NCI-H345 treated with DMSO at 0.1 percent for 48 hours (cell line): Measurements from ENCODE around the gene OPRL1.

Experiments used
- DNase-seq: peaks from one replicate; lab custom pipeline; 2025; ENCODE audit not compliant: unreplicated experiment; lab: John Stamatoyannopoulos, UW

The OPRL1 gene

DNA sequence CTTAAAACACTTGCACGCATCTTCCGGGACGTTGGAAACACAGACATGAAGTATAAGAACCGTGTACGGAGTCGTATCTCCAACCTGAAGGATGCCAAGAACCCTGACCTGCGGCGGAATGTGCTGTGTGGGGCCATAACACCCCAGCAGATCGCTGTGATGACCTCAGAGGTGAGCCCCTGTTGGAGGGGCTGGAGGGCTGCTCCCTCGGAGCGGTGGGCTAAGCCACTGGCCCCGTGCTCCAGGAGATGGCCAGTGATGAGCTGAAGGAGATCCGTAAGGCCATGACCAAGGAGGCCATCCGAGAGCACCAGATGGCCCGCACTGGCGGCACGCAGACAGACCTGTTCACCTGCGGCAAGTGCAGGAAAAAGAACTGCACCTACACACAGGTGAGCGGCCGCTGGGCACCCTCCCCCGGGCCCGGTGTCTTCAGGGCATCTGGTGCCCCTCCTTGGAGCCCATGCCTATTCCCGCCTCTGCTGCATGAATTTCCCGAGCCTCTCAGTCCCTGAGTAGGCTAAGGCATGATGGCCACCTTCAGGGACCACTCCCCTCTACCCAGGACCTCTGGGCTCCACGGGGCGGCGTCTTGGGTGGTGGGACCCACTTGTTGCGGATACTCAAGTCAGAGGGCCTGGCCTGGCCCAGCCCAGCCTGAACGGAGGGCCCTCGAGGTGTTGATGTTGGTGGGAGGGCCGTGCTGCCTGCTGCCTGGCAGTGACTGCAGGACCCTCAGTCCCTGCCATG, 9.5 kb upstream of the OPRL1 start:
- no peak for DNase-seq

DNA sequence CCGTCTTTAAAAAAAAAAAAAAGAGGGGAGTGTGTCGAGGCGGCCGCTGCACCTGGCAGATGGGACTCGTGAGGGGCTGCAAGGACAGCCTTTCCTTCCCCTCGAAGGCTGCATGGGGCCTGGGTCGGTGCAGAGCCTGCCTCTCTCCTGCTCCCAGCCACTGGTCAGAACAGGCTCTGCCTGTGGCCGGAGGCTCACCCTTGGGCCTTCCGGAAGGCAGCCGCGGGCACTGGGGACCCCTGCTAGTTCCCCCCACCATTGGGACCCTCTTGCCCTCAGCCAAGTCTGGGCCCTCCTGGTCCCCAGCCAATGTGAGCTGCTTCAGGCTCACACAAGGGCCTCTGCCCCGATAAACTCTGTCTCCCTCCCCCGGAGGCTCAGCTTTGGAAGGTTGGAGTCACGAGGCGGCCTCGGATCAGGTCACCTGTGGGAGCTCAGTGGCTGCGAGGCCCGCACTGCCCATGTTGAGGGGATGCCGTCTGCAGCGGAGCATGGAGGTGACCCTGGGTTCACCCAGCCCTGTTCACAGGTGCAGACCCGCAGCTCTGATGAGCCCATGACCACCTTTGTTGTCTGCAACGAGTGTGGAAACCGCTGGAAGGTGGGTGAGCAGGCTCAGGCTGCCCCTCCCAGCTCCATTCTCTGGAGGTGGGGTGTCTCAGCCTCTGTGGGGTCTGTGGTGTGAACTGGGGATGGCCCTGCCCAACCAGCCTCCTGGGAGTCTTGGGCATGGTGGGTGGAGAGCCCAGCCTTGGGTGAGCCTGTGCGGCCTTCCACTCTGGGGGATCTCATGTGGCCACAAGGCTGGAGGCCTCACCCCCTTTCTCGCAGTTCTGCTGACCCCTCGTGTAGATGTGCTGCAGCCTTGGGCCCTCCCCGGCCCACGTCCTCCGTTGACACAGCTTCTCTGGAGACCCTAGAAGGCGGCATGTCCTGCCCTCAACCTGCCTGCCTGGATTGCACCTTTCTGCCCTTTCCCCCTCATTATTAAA, 8.2 kb upstream of the OPRL1 start:
- DNase-seq, result no peak

DNA sequence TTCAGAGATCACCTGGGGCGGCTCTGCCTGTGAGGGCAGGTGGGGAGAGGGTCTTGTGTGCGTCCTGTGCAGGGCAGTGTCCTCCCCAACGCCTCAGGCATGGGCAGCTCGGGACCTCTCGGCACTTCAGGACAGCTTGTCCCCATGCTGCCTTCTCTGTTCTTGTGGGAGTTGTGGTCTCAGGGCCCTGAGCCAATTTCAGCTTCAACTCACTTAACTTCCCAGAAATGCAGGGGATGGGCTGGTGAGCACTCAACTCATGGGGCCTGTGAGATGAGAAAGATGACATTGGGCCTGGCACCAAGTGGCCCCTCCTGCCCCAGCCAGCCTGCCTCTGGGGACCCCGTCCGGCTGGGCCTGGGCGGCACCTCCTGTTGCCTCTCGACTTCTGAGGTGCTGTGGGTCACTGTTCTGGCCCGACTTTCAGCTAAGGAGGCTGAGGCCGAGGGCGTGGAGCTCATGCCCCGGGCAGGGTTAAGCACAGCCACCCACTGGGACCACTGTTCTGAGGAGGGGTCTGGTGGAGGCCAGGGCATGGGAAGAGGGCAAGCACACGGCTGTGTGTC, 7.3 kb upstream of the OPRL1 start:
- no peak for DNase-seq

DNA sequence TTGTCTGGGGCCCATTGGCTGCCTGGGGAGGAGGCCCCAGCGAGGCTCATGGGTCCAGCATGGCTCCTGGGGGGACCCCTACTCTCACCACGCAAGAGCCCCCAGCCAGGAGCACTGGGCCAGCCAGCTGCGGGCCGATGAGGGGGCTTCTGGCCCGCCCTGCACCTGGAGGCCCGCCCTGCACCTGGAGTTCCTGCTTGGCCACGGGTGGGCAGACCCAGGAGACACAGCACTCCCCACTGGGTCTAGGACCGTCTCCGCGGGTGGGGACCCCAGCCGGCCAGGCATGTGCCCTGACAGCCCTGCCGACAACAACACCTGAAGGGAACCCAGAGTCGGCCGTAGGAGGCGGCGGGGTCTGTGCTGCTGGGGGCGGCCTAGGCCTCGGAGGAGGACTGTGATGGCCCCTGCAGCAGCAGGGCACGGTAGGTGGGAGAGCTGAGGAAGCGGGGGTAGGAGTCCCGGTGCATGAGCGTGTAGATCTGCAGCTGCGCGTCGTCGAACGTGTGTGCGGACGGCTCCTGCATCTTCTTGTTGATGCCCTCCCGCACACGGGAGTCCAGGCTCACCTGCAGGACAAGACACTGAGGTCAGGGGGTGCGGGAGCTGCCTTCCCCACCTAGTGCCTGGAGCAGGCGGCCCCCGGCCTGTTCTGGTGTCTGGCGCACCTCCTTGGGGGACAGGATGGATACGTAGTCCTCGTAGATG, 6.3 kb upstream of the OPRL1 start:
- DNase-seq, result no peak

DNA sequence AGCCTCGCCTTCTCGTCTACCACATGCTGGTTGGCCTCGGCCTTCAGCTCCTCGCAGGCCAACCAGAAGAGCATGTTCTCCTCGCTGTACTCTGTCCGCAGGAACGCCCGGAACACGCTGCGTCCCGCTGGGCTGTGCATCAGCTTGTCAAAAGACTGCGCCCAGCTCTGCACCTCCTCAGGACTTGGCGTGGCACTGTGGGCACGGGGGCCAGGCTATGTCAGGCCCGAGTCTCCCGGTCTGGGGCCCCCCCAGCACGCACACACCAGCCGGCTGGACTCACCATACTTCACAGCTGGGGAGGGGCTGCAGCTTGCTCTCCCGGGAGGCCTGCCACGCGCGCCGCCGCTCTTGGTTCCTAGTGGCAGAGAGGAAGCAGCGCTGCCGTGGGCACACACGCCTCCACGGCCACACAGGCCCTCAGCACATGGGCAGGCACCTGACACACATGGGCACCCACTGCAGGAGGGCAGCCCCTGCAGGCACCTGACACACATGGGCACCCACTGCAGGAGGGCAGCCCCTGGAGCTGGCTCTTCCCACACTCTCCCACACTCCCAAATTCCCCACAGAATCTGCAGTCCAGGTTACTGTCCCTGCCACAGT, 5.6 kb upstream of the OPRL1 start:
- no peak for DNase-seq

DNA sequence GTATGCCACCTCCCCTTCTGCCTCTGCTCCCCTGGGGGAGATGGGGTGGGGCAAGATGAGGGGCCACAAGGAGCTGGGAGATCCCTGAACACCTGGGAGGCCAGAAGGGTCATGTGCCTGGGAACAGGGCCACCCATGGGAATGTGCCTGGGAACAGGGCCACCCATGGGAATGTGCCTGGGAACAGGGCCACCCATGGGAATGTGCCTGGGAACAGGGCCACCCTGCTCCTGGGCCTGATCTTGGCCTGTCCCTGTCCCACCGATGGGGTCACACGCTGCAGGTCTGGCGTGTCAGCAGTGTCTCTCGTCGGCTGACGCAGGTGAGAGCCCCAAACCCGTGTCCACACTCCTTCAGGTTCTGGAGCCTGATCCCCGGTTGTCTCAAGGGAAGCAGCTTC, 4.9 kb upstream of the OPRL1 start:
- no peak for DNase-seq

DNA sequence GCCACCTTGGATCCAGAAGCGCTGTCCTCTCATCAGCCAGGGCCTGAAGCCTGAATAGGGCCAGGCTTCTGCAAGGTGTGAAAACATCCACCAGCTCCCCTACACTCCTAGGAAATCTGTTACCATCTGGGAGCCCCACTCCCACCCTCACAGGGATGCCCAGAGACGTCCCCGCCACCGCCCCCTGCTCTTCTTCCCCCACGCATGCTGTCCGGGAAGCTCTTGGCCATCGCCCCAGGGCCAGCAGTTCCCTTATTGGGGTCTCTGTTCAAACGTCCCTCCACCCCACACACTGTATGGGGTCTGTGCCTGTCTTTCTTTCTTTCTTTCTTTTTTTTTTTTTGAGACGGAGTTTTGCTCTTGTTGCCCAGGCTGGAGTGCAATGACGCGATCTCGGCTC, 4.3 kb upstream of the OPRL1 start:
- DNase-seq, result no peak

DNA sequence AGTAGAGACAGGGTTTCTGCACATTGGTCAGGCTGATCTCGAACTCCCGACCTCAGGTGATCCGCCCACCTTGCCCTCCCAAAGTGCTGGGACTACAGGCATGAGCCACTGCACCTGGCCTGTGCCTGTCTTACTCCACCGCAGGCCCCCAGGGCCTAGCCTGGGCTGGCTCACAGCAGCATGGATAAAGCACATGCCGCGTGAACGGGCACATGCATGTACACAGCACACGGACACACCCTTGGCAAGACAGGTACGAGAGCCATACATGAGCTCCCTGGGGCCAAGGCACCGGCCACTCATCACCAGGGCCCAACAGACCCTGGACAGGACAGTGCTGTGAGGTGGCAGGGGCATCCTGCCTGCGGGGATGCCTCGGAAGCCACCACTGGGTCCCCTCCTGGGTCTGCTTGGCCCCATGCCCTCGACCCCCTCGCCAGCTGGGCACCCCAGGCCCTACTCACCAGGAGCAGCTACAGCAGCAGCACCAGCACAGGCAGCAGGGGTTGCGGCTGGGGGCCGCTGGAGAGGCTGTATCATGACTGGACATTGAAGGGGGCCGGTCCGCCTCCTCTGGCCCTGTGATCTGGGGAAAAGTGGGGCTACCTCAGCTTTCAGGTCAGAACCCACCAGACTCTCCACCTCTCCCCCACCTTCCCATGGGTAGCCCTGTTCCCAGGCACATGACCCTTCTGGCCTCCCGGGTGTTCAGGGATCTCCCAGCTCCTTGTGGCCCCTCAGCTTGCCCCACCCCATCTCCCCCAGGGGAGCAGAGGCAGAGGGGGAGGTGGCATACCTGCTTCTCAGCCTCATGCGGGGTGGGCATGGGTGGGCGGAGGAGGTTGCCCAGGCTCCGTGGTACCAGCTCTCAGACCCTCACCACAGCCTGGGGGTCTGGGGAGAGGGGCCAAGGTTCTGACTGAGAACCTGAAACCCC, 3.6 kb upstream of the OPRL1 start:
- DNase-seq, result no peak

DNA sequence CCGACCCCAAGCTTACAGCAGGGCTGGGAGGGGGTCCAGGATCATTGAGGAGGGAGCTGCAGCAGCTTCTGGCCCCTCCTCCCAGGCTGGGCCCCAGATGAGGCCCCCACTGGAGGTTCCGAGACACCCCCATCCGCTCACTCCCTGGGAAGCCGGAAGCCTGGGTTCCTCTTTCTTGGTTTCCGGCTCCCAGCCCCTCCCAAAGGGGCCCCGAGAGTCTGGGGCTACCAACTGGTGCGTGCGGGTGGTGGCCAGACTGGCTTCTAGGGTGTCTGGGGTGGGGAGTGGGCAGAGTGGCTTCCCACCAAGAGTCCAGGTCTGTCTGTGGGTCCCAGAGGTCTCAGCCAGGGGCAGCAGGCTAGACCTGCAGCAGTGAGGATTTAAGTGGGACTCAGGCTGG, 2.8 kb upstream of the OPRL1 start:
- DNase-seq, result no peak

DNA sequence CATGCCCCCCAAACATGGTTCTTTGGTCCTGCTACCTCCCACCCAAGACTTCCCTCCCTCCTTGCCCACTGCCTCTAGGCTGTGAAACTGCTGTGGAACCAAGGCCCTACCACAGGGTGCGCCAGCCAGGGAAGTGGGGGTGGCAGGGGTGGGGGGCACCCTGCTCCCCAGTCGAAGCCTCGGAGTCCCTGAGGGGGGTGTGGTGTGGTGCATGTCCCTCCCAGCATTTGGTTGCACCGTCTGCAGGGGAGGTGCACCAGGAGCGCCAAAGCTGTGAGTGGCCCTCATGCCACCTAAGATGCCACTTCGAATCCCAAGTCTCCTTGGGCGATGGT, 2.4 kb upstream of the OPRL1 start:
- no peak for DNase-seq

DNA sequence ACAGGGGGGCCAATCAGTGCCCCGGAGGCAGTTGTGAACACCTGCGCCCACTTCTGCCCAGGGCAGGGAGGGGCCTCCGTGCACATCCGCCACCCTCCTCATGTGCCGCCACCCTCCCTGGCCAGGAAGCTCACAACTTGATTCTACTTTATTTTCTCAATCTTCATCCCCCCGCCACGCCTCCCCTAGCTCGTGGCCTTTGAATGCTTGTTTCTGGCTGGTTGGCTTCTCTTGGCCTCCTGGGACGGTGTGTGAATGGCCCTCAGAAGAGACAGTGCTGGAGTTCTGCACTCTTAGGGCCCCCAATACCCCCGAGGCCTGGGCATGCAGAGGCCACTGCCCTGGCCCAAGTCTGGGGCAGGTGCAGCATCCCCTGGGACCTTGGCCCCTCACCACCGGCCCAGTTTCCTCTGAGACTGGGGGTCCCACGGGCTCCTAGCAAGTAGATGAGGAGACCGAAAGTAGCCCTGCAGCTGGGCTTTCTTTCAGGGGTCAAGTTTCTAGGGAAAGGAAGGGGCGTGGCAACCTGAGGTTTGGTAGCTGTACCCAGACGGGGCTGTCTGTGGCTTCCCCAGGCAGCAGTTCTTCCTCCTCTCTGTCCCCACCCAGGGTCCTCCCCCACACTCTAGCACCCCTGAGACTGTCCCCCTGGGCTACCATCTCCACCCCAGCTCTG, 1.9 kb upstream of the OPRL1 start:
- DNase-seq, result no peak

DNA sequence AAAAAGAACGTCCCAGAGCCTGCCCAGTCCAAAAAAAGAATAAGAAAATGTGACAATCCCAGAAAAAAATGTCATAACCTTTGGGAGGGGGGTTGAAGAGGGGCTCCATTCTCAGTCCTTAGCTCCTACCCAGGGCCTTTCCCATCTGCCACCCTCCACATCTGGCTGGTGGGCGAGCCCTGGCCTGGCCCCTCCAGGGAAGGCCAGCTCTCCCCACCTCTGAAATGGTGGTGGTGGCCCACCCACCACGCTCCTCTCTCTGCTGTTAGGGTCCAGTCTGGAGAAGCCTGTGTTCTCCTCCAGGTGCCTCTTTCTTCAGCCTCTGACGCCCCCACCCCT, 979 bp upstream of the OPRL1 start:
- DNase-seq, result no peak

DNA sequence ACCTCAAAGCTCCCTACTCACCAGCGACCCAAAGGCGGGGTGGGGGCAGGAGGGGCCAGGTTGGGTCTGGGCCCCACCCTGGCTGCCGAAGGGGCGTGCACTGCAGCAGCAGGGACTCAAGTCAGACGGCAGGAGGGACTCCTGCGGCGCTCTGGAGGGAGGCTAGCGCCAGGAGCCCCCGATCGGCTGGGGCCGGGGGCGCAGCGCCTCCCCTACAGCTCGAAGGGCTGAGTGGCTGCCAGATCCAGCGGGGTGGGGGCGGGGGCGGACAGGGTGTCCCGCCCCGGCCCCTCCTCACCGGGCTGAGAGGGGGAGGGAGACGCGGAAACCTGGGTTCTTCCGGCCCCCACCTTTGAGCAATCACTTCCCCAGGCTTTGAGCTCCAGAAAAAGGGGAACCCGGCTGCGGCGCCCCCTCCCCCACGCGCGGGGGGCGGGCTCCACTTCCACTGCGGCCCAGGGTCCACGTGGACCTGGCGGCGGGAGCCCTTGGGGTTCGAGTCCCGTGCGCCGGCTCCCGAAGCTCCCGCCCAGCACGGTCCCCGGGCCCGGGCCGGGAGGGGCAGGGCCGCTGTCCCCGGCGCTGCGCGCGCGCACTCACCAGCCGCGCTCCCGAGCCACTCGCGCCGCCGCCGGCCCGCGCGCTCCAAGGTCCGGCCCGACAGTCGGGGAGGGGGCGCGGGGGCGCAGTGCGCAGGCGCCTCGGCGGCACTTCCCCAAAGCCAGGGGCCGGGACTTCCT, 439 bp upstream of the OPRL1 start, which contains the start of gene RGS19:
Gene RGS19 (minus strand): TSS at position 246 of the 740 bp plus-strand sequence. CDS start 2,632 bp downstream, outside the sequence.
- DNase-seq, result no peak

DNA sequence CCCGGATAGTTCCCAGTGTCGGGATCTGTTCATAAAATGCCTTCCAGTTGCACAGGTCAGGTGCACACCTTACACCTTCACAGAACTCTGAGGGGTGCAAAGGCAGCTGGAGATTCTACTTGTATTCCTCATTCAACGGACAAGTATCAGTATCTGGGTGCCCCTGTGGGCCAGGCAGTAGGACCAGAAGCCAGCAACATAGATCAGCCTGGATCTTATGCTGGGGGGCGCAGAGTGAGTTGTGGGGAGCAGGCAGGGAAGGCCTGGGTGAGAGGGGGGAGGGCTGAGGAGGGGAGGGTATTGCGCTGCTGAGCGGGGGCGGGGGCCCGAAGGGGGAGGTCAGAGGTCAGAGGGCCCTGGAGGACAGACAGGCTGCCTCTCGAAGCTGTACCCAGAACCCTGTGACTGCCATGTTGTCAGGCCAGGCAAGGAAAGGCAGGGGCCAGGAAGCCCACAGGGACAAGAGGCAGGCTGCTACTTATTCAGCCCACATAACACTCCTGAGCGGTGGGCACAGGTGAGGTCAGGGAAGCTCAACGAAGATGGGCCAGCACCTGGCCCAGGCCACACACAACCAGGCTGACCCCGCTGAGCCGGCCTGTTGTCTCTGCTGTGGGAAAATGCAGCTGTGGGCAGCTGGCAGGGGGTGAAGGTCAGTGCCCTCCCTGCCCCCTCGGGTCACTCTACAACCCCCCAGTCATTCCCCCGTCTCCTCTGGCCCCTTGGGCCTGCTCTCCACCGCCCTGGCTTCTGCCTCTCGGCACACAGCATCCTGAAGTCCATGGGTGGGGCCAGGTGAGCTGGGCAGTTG, 1.1 kb downstream of the OPRL1 start:
- DNase-seq, result no peak

DNA sequence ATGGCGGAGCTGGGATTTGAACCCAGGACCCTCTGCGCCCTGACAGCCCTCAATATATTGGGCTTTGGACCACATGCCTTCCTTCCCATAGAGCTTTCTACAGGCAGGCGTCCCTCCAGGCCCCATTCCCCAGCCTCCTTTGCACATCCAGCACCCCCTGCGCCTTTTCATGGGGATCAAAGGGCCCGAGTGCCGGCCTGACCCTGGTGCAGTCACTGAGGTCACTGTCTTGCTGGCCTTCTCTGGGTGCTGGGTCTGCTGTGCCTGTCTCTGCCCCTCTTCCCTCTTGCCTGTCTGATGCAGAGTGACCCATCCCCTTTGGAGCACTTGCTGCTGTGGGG, 1.7 kb downstream of the OPRL1 start:
- no peak for DNase-seq

DNA sequence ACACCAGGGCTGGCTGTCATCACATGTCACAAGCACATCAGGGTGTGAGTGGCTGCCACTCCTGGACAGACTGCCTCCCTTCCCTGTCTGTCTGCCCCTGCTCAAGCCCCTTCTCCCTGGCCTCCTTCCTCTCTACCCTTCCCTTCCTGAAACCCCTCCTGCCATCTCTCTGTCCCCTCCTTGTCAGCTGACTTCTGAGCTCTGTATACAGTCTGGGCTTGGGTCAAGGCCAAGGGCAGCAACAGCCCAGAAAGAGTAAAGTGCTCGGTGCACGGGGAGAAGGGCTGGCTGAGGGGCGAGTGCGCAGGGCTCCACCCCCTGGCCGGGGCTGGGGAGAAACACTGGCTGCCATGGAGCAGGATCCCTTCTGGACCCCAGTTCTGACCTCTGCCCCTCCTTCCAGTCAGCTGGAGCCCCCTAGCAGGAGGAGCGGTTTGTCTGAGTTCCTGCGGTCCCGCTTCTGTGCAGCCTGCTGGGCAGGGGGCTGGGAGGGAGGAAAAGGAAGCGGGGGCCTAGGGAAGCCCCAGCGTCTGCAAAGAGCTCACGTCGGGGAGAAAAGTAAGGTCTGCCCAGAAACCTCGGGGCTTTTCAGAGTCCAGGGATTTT, 2.3 kb downstream of the OPRL1 start:
- no peak for DNase-seq

DNA sequence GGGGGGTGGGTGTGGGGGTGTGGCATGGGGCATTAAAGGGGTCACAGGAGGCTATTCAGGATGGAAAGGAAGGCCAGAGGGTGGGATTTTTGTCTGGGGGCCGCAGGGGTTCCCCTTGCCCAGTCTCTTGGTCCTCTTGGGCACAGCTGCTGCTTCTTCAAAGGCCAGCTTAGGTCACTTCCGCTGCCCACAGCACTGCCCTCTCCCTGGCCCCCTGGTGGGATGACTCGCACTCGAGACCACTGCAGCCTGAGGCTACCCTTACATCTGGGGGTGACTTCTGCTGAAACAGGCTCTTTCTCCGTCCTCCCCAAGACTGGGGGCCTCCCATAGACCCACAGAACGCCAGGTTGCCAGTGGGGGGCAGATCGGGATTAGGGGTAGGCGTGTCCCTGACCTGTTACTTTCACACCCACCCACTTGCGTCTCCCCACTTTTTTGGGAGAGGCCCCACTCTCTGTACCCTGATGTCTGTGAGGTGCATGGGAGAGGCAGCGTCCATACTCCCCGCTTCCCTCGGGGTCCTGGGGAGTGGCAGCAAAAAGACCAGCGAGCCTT, 3.0 kb downstream of the OPRL1 start:
- DNase-seq, result no peak
